LoVo (cell line): ENCODE data around the gene TICAM2.
"Not testable (repeated sequence)": the region's sequence is repeated elsewhere in the genome, so short reads cannot be mapped to it uniquely, and the experiment has no call there.

Experiments
- DNase-seq: peaks from one replicate; pipeline ENCODE4 v3.0.0-alpha.2; 2016; ENCODE audit warnings: low spot score

Gene TICAM2, protein sequence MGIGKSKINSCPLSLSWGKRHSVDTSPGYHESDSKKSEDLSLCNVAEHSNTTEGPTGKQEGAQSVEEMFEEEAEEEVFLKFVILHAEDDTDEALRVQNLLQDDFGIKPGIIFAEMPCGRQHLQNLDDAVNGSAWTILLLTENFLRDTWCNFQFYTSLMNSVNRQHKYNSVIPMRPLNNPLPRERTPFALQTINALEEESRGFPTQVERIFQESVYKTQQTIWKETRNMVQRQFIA

DNA sequence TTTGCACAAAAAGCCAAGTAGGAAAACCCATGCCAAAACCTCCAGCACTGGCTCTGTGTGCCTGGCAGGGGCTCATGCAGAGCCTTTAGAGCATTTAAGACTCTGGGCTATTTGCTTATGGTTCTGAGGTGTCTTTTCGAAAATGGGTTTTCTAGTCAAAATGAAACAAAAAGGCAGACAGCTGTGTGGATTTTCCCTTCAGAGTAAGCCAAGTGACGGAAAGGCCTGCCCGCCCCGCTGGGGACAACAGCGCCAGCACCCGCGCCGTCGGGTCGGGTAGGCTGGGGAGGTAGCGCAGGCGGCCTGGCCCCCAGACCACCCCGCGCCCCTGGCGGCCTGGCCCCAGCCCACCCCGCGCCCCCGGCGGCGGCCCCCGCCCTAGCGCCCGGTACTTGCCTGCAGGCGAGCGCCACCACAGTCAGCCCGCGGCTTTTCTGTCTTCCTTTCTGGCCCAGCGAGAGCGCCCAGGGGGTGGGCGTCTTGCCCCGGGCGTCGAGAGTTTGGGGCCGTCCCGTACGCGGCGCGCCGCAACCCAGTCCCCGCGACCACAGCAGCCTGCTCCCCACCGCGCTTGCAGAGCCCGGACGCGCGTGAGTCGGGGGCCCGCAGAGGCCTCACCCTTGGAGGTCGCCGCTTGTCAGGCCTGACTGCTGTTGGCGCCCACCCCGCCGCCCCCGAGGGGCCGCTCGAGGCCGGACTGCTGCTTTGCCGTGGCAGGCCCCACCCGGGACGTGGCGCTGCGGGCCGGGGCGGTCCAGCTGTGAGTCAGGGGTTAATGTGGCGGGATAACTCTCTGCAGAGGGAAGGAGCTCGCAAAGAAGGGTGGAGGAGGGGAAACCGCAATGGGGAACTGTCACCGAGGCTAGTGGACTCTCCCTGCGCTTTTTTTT lies at the start of gene TICAM2:
Gene TICAM2 (minus strand): TSS at position 779 of the 890 bp plus-strand sequence. CDS start 21,223 bp downstream, outside the sequence.
- DNase-seq = peak; percentile 23

DNA sequence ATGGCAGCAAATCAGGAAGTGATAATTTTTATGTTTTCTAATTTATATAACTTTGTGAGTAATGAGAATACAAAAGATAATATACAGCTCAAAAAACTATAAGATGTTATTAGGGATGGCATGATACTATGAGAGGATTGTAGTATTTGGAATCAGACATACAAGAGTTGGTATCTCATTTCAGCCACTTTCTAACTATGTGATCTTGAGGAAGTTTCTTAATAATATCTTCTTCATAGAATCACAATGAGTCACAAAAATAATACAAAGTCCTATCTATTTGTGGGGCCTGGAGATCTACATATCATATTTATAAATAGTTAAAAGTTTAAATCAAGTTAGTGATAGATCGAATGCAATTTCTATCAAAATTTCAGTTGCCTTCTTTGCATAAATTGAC lies 47.3 kb upstream of the TICAM2 start:
- DNase-seq = no peak

DNA sequence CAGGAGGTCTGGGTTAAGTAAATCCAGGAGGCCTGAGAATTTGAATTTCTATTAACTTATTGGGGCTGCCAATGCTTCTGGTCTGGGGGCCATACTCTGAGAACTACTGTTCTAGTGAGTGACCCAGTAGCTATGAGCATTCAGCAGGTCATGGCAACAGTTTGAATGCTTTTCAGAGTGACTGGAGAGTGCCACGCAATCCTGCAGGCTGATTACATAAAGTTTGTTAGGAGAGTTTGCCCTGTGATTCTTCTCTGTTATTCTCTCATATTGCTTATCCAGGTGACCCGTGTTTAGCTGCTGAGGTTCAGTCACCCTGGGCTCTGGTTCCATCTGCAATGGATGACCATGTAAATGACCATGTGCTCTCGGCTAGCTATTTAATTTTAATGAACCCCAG lies 45.8 kb upstream of the TICAM2 start:
- no peak for DNase-seq

DNA sequence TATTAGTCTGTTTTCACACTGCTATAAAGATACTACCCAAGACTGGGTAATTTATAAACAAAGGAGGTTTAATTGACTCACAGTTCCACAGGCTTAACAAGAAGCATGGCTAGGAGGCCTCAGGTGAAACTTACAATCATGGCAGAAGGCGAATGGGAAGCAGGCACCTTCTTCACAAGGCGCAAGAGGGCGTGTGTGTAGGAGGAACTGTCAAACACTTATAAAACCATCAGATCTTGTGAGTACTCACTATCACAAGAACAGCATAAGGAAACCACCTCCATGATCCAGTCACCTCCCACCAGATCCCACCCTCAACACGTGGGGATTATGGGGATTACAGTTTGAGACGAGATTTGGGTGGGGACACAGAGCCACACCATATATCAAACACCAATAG lies 43.1 kb upstream of the TICAM2 start:
- DNase-seq = not testable (repeated sequence)

DNA sequence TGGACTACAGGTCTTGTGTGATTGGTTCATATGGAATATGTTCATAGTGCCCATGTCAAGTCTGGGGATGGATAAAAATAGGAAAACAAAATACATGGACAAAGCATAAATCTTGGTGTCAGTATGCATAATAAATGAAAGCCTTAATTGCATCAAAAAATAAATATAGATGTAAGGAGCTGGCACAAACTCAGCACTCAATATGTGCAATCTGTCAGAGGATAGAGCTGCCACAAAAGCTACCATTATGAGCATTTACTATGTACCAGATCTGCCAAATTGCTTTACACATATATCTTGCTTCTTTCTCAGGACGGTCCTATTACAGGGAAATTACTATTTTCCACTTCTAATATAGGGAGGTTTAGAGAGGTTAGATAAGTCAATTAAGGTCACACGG lies 41.8 kb upstream of the TICAM2 start:
- no peak for DNase-seq

DNA sequence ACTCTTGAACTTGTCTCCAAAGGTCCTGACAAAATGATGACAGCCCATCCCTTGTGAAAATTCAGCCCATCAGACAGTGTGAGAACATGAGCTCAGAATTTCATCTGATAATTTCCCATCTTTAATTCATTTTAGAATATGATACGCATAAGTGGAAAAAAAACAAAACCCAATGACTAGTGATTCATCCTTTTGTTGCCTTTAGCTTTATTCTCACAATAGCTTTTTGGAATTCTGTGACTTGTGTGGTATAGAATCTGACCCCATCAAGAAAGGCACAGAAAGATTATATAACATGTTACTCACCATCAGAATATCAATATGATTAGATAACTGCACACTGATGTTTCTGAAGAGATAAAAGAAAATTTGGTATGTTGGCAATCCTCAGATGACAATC lies 39.7 kb upstream of the TICAM2 start:
- no peak for DNase-seq

DNA sequence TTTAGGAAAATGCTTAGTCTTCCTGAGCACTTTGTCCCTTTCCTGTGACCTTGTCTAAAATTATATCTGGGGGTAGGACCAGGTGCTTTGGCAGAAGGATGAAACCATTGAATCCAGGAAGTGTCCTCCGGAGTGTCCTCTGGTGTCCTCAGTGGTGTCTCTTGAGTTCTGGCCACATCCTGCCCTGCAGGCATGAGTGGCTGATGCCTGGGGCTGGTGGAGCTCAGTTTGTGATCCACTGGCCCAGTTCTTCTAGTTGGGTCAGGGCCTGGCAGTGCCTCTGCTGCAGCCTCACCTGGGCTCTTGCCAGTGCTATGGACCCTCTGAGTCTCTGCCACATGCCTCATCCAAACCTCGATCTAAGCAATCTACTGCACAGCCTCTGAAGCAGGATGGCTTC lies 38.0 kb upstream of the TICAM2 start:
- DNase-seq = no peak

DNA sequence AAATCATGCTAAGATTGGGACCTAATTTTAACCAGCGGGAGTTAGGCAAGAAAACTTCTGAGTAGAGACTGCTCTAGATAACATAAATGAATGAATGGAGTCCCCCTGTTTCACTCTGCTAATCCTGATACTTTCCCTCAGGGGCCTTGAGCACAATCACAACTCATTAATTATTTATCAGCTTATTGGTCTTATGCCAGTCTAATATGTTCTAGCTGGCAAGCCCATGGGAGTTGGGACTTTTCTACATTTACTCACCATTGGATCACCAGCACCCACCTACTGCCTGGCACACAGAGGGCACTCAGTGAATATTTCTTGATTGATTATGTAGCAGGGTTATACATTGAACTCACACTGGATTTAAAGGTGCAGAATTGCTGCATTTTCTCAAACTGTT lies 37.1 kb upstream of the TICAM2 start:
- DNase-seq = no peak

DNA sequence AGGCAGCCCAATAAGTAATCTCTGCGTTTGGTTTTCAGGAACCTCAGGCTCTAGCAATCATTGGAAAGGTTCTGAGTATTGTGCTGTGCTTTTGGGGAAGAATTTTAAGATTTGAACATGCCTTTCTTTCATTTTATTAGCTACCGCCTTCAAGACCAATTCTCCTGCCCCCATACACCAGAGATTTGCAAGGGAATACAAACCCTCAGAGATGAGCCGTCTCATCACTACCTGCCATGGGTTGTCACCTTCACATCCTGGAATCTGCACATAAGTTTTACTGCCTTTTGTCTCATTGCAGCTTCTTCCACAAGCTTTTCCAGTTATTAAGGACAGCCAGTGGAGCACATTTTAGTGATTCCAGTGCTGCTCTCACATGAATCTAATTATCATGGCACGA lies 35.2 kb upstream of the TICAM2 start:
- no peak for DNase-seq

DNA sequence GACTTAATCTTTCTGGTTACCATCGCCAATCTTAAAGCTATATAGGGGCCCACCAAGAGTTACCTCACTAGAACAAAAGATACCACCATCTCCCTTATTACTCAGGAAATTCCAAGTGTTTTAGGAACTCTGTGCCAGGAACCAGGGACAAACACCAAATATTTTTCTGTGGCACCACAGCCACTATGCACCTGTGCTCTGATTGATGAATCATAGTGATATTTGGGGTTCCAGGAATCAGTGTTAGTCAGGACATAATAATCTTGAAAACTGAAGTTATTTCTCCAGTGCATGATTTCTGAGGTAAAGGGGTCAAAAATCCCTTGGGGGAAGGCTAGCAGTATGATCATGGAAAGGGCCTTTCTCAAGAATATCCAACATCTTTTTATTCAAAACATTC lies 33.7 kb upstream of the TICAM2 start:
- DNase-seq = no peak

DNA sequence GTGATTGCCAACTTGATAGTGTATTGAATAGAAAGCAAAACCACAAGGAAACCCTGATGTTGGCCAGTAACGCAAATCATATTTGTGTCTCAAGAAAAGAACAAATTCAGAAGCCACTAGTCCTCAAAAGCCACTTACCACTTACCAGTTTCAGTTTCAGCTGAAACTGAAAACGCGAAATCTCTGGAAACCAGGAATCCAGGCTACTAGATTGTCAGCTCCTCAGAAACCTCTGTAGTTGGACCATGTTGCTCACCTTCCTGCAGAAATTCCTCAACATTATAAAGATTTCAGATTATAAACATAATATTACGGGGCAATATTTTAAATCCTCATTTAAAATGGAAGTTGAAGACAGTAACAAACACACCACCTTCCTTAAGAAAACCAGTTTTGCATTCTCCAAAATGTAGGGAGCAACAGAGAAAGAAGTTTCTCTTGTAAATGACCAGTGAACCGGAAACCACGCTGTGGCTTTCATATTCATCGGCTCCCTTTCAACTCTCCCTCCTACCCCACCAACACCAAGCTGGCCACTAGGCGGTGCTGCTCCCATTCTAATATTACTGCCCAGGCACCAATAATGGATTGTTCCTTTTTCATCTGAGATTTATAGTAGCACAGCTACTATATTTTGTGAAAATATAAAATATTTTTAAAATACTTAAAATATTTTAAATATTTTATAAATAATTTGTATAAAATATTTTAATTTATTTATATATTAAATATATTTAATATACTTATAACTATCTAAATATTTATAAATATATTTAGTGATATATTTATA lies 32.3 kb upstream of the TICAM2 start:
- peak; percentile 90 for DNase-seq

DNA sequence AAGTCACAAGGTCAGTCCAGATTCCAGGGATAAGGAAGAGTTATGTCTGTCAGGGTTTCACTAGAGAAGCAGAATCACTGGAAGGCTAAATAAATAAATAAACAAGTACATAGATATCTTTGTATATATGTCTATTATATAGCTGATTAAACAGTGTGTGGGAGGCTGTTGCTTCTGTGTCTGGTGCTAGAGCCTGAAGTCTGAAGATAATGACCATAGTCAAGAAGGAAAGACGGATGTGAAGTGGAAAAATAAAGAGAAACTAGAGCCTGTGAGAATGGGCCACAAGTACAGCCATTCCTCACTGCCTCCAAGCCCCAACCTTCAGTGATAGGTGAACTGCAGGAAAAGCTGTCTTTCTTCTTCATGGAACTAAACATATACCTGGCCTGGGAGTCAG lies 27.6 kb upstream of the TICAM2 start:
- DNase-seq = no peak

DNA sequence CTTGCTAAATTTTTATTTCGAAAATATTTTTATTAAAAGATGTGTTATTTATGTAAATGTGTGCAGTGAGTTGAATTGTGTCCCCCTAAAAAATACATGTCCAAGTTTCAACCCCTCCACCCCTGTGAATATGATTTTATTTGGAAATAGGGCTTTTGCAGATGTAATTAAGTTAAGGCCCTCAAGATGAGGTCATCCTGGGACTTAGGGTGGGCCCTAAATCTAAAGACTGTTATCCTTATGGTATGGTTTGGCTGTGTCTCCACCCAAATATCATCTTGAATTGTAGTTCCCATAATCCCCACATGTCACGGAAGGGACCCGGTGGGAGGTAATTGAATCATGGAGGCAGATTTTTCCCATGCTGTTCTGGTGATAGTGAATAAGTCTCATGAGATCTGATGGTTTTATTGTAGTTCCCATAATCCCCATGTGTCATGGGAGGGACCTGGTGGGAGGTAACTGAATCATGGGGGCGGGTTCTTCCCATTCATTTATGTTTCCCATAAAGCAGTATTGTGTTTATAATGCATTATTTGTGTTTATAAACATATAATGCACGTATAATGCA lies 25.1 kb upstream of the TICAM2 start:
- no peak for DNase-seq

DNA sequence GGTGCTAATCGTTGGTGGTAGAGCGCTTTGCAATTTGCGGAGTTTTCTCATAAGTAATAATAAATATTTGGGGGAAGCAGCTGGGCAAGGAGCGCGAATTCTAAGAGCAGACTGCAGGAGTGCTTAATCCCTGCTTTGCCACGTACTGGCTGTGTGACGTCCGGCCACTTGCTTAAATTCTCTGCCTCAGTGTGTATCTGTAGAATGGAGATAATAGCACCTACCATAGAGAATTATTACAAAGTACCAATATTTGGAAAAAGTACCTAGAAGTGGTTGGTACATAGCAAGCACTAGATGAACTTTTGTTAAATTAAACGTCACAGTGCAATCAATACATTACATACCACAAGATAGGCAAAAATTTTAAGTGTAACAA lies 24.2 kb upstream of the TICAM2 start:
- DNase-seq = no peak

DNA sequence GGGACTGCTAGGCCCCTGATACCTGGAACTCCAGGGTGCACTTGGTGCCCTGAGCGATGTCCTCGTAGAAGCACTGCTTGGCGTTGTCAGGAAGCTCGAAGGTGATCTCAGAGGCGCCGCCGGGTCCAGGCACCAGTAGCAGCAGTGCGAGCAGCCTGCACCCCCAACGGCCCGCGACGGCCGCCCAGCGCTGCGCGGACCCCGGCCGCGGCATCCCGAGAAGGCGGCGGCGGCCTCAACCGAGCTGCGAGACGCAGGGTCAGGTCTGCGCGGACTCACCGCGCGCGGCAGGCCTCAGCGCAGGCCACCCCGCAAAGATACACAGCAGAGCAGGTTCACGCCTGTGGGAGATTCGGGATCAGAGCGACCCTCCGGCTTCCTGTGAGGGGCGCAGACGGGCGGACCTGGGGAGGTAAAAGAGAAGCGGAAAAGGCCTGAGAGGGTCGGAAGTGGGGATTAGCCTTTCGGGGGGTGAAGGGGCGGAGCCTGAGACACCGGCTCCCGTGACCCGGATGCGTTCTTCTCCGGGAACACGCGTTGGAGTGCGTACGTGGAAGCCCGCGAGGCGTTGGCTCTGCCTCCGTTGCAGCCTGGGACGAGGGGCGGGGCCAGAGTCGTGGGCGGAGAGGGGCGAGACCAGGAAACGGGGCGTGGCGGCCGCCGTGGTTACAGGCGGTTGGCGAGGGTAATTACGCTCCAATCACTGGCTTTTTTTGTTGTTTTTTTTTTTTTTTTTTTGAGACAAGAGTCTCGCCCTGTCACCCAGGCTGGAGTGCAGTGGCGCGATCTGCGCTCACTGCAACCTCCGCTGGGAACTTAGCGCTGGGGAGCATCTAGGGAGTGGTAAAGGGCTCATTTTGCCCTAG lies 23.5 kb upstream of the TICAM2 start, which contains the start of gene TMED7:
Gene TMED7 (minus strand): TSS at position 458 of the 866 bp plus-strand sequence. CDS start 244 bp downstream, at position 214.
- DNase-seq = peak; percentile 99

DNA sequence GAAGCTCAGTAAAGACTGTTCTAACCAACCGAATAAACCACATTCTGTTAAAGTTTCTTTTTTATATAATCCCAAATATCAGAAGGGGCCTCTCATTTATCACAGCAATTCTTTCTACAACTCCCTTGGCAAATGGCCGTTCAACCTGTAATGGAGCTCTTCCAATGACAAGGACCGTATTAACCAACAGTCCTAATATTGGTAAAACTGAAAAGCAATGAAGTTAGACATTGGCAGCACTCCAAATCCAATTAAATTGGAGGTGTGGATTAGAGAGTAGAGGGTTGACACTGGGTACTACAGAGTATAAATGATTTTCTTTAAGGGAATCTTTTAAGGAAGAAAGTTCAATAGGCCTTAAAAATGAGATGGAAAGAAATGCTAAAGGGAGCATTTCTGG lies 22.7 kb upstream of the TICAM2 start:
- DNase-seq = peak; percentile 9

DNA sequence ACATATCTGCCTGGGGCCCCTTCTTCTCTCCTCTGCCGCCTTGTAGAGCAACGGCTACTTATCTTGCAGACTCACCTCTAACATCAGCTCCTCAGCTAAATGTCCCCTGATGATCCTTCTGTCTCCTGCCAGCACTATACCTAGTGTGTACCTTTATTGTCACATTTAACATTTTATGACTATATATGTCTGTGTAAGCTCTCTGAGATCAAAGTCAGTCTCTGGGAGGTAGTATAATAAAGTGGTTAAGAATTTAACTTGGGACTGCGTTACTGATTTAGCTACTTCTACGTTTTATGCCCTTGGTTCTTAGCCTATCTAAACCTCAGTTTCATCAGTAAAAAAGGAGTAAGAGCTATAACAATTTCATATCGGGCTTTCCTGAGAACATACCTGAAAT lies 21.4 kb upstream of the TICAM2 start:
- DNase-seq = no peak

DNA sequence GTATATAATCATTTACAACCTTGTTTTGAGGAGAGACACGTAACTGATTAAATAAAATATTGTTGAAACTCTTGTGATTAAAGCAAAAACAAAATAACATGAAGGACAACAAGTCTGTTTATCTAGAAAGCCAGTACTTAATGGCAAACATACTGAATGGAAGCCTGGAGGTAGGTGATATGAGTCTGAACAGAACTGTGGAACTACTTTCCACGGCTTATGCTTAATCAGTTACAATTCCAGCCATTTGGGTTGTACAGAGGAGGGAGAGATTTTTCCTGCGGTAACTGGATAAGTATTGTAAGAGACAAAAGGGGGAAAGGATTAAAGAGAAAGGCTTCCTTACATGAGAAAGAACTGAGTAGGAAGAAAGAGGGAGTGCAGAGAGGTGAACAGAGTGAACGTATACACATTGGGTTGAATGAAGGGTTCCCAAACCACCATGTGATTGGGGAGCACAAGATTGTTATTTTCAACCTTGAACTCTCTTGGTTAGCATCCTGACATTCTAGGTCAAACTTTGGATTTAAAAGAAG lies 19.2 kb upstream of the TICAM2 start:
- DNase-seq = no peak

DNA sequence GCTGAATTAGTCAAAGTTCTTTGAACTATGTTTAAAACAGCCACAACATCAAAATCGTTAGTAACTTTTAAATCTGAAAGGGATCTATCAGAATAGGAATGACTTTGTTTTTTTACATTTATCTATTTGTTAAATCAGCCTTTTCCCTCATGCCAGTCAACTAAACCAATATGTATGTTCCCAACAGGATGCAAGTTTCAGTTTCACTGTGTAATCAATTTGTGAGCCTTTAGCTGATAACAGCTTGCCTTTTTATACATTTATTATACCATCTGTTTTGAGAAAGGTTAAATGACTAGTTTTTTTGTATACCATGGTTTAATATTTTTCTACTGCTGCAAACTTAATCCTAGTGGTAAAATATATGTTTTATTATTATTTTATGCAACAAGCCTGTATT lies 14.6 kb upstream of the TICAM2 start:
- no peak for DNase-seq

DNA sequence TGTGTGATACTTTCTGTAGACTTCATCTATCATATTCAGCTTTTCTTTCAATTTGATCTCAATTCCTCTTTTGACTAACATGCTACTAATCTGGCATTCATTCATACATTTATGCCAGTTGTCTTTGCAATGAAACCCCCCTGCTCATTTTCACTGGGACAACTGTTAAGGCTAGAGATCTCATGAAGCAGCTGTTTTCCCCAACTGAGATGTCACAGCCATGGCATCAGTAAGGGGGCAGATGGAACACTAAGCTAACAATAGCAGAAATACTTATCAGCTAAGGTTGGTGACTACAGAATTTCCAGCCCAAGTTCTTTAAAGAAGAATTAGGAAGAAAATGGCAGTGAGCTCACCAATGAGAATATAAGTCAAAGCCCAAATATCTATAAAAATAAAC lies 14.2 kb upstream of the TICAM2 start:
- DNase-seq = no peak

DNA sequence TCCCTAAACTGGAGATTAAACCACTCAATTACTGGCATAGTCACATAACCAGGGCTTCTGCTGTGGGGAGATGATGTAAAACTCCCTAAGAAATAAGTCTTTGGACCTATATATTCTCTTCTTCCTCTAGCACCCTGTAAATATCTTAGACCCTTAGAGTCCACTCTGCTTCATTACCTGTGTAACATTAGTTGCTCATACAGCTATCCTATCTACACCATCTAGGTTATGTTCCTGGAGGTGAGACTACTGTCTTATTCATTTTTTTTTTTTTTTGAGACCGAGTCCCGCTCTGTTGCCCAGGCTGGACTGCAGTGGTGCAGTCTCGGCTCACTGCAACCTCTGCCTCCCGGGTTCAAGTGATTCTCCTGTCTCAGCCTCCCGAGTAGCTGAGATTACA lies 9.6 kb upstream of the TICAM2 start:
- no peak for DNase-seq
